ENCODE measurements around the gene RAB31. TPM values are rescaled to one million over a fixed set of nuclear protein-coding genes. Genes with fewer than 3 reads are reported as not detected.

Gene RAB31
- polyA plus RNA-seq, 1 experiment = 37.2 TPM

DNA sequence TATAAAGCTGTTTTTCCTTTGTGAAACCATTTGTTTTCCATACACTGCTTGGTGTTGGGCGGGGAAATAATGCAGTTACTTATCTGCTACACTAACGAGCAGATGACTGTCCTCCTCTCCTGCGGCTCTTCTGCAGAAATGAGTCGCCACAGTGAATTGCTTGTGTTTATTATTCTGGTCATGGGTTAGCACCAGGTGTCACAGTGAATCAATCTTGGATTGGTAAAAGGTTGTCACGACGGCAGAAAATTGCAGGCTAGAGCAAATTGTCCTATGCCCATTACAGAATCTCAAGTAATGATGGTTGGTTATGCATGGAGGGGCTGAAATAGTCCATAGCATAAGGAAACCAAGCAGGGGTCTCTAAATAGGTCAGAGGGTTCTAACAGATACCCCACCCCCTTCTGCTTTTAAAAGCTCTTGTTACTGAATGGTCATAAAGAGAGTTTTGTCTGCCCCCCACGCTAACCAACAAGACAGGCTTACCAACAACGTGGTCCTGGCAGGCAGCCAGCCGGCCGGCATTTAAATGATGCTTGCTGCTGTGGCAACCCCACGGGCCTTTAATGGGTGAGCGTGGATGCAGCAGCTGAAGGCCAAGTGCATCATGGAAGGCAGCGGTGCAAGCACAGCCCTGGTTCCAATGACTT is 29.5 kb downstream of the RAB31 start:
- no peak for DNase-seq (ENCODE audit: low read depth)
- H3K36me3 ChIP-seq (ENCODE audit: control insufficient read depth, insufficient read depth, low read length) = no peaks in the 10 kb centered on the region
- H3K4me3 ChIP-seq (ENCODE audit: low read depth, low read length) = no peak overlapping the region
- ChIA-PET POLR2A (no interaction called here), CTCF (interaction anchor here (0.7 kb wide), 1 partner anchor 10 kb away, joined by 3 read pairs; no protein-coding TSS in a partner anchor)
- H3K27me3 ChIP-seq (ENCODE audit: control insufficient read depth, insufficient read depth, low read length) = no peaks in the 10 kb centered on the region
- TF ChIP-seq, protein P1, sequence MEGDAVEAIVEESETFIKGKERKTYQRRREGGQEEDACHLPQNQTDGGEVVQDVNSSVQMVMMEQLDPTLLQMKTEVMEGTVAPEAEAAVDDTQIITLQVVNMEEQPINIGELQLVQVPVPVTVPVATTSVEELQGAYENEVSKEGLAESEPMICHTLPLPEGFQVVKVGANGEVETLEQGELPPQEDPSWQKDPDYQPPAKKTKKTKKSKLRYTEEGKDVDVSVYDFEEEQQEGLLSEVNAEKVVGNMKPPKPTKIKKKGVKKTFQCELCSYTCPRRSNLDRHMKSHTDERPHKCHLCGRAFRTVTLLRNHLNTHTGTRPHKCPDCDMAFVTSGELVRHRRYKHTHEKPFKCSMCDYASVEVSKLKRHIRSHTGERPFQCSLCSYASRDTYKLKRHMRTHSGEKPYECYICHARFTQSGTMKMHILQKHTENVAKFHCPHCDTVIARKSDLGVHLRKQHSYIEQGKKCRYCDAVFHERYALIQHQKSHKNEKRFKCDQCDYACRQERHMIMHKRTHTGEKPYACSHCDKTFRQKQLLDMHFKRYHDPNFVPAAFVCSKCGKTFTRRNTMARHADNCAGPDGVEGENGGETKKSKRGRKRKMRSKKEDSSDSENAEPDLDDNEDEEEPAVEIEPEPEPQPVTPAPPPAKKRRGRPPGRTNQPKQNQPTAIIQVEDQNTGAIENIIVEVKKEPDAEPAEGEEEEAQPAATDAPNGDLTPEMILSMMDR (IDR thresholded peaks at IDR 0.05; ENCODE audit: insufficient read depth, low read depth, low read length) = no peak

DNA sequence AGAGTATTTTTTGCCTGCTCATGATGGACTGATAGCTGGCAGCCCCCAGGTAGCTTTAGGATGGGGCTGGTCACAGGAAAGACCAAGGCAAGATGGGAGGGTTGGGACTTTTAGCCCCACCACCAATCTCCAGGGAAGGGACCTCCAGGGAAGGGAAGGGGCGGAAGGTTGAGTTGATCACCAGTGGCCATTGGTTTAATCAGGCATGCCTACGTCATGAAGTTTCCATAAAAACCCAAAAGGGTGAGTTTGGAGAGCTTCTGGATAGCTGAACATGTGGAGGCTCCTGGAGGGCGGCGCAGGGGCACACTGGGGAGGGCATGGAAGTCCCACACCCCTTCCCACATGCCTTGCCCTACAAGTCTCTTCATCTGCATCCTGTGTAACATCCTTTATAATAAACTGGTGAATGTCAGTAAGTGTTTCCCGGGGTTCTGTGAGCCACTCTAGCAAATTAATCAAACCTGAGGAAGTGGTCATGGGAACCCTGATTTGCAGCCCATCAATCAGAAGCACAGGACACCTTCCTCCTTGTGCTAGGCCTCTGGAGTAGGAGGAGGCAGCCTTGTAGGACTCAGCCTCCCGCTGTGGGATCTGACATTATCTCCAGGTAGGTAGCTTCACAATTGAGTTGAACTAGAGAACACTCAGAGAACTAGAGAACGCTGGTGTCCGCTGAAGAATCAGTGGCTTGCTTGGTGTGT is 30.3 kb downstream of the RAB31 start:
- ChIA-PET CTCF (interaction anchor here (0.7 kb wide), 1 partner anchor 11 kb away, joined by 3 read pairs; no protein-coding TSS in a partner anchor), POLR2A (no interaction called here)
- Histone ChIP-seq H3K36me3 (ENCODE audit: control insufficient read depth, insufficient read depth, low read length) (no peaks in the 10 kb centered on the region), H3K27me3 (ENCODE audit: control insufficient read depth, insufficient read depth, low read length) (no peaks in the 10 kb centered on the region), H3K4me3 (ENCODE audit: low read depth, low read length) (no peak overlapping the region)
- DNase-seq (ENCODE audit: low read depth) = no peak
- TF ChIP-seq, protein P1 (IDR thresholded peaks at IDR 0.05; ENCODE audit: insufficient read depth, low read depth, low read length) = no peak

DNA sequence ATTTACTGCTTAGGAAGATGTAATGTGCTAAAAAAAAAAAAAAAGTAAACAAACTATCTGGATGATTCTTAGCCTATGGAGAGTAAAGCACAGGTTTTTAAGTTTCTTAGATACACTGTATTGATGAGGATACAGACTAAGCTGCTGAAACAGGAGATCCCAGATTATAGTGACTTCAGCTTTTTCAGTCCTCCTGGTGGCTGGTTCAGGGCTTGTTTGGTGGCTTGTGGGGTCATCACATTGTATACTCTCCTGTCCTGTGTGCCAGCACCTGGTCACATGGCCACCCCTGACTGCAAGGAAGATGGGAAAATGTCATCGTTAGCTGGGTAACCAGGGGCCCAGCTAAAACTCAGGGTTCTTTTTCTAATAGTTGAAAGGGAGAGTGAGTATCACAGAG is 31.4 kb downstream of the RAB31 start:
- TF ChIP-seq, protein P1 (IDR thresholded peaks at IDR 0.05; ENCODE audit: insufficient read depth, low read depth, low read length) = no peak
- Histone ChIP-seq H3K36me3 (ENCODE audit: control insufficient read depth, insufficient read depth, low read length) (no peaks in the 10 kb centered on the region), H3K27me3 (ENCODE audit: control insufficient read depth, insufficient read depth, low read length) (no peaks in the 10 kb centered on the region), H3K4me3 (ENCODE audit: low read depth, low read length) (no peak overlapping the region)
- ChIA-PET CTCF (no interaction called here), POLR2A (no interaction called here)
- no peak for DNase-seq (ENCODE audit: low read depth)

DNA sequence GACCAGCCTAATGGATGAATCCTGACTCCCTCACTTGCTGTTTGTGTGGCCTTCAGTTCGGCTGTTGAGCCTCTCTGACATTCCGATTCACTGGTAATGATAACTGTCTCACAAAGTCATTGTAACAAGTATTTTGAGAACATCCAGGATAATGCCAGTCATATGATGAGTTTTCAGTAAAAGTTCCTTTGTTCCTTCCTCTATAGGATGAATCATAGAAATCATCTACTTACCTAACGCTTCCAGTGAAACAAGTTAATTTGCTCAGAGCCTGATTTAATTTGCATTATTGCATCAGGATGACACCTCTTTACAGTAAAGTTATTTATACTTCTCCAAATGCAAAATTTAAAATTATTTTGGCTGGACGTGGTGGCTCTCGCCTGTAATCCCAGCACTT is 32.0 kb downstream of the RAB31 start:
- Histone ChIP-seq H3K27me3 (ENCODE audit: control insufficient read depth, insufficient read depth, low read length) (no peaks in the 10 kb centered on the region), H3K4me3 (ENCODE audit: low read depth, low read length) (no peak overlapping the region), H3K36me3 (ENCODE audit: control insufficient read depth, insufficient read depth, low read length) (no peaks in the 10 kb centered on the region)
- no peak for DNase-seq (ENCODE audit: low read depth)
- ChIA-PET CTCF (no interaction called here), POLR2A (no interaction called here)
- TF ChIP-seq, protein P1 (IDR thresholded peaks at IDR 0.05; ENCODE audit: insufficient read depth, low read depth, low read length) = no peak

DNA sequence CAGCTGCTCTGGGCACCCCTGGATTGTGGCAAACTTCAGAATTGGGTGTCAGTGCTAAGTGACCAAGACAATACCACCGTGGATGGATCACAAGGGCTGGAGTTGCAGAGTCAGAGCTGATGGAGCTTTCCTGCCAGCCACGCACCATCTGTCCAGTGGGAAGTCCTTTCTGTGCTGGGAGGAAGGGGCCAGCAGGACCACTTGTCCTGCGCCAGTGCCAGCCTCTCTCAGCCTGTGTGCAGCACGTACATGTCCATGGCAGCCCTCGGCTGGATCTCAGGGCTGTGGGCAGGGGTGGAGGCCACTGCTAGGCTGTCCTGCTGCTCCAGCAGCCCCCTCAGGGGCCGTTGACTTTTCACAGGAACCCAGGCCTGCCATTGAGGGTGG is 33.3 kb downstream of the RAB31 start:
- CTCF ChIA-PET = interaction anchor here (0.8 kb wide), 1 partner anchor 209 kb away, joined by 3 read pairs; no protein-coding TSS in a partner anchor
- no peak for DNase-seq (ENCODE audit: low read depth)
- Histone ChIP-seq H3K27me3 (ENCODE audit: control insufficient read depth, insufficient read depth, low read length) (no peaks in the 10 kb centered on the region), H3K4me3 (ENCODE audit: low read depth, low read length) (no peak overlapping the region), H3K36me3 (ENCODE audit: control insufficient read depth, insufficient read depth, low read length) (no peaks in the 10 kb centered on the region)
- TF ChIP-seq, protein P1 (IDR thresholded peaks at IDR 0.05; ENCODE audit: insufficient read depth, low read depth, low read length) = no peak
- POLR2A ChIA-PET = no interaction called here
